A549 (cell line): ENCODE results near the gene KCNA2. TPM values are rescaled to one million over a fixed set of nuclear protein-coding genes. Genes with fewer than 3 reads are reported as not detected.

Experiments used
- ATAC-seq, 2 experiments: fragments of 200-7000 bp in 1 of 2; fragments of >200 bp in 1 of 2; cut with Nextera tagmentation in 1 of 2; cut with Tn5 transposase in 1 of 2; 3 replicates each; pipeline versions ENCODE4 v1.8.0 to v1.9.1; 2018 to 2020; ENCODE audit warnings: mild to moderate bottlenecking in 1 of 2, moderate library complexity in 1 of 2
- CTCF ChIA-PET: fragments of 300-600 bp; sonication (Branson Sonifier 250); formaldehyde crosslinking; extraction: SDS; loops from one replicate; lab custom pipeline; 2021; ENCODE audit warnings: antibody characterized with exemption, inconsistent platforms; lab: Yijun Ruan, JAX
- POLR2A ChIA-PET: fragments of 350-600 bp; formaldehyde crosslinking; extraction: SDS; loops from one replicate; lab custom pipeline; 2021; ENCODE audit warnings: antibody characterized with exemption, inconsistent platforms; lab: Yijun Ruan, JAX
- DNase-seq, 2 experiments: peaks; one replicate each; pipeline versions ENCODE4 v3.0.0 to v3.0.0-alpha.2; 2011 to 2016; ENCODE audit warnings: low read depth in 1 of 2, low spot score in 1 of 2
- FAIRE-seq: peaks from 2 replicates; lab custom pipeline; 2011; peaks lifted over from hg19 to GRCh38; lab: Jason Lieb, UNC
- H3K27ac ChIP-seq, 2 experiments: fragments of >200 bp; sonication (Bioruptor Twin); formaldehyde crosslinking; 3 replicates each; pipeline ENCODE4 v1.5.1; 2016 to 2017
- H3K4me1 ChIP-seq: fragments of >200 bp; sonication (Bioruptor Twin); formaldehyde crosslinking; 3 replicates; pipeline ENCODE4 v1.6.1; 2016
- H3K4me2 ChIP-seq: fragments of >200 bp; sonication (Bioruptor Twin); formaldehyde crosslinking; 3 replicates; pipeline ENCODE4 v1.6.1; 2016
- H3K4me3 ChIP-seq: fragments of >200 bp; sonication (Bioruptor Twin); formaldehyde crosslinking; 3 replicates; pipeline ENCODE4 v1.5.1; 2016
- H3K9me3 ChIP-seq: fragments of >200 bp; sonication (Bioruptor Twin); formaldehyde crosslinking; 3 replicates; pipeline ENCODE4 v1.6.1; 2016
- BHLHE40 ChIP-seq: IDR thresholded peaks from 2 replicates; pipeline ENCODE4 v1.6.1; 2012; ENCODE audit warnings: low read depth, low read length, inconsistent platforms
- CBX2 ChIP-seq: fragments of 200-600 bp; sonication (generic); IDR thresholded peaks from 2 replicates; pipeline ENCODE4 v1.6.1; 2016; ENCODE audit warnings: low read depth, mild to moderate bottlenecking, borderline replicate concordance
- CTCF ChIP-seq: fragments of >200 bp; sonication (Bioruptor Twin); formaldehyde crosslinking; IDR thresholded peaks from 3 replicates; pipeline ENCODE4 v1.5.1; 2016
- E2F6 ChIP-seq: IDR thresholded peaks from 2 replicates; pipeline ENCODE4 v1.6.1; 2012; ENCODE audit warnings: low read depth, borderline replicate concordance
- EHMT2 ChIP-seq: fragments of 200-600 bp; sonication (generic); IDR thresholded peaks from 2 replicates; pipeline ENCODE4 v1.6.1; 2016; ENCODE audit warnings: antibody characterized with exemption, low read depth, mild to moderate bottlenecking, moderate library complexity
- ELK1 ChIP-seq: fragments of 150-350 bp; IDR thresholded peaks from 2 replicates; pipeline ENCODE4 v1.6.1; 2014; ENCODE audit warnings: low read depth, mild to moderate bottlenecking, low read length
- FOSB ChIP-seq: fragments of 250-450 bp; sonication (Bioruptor Pico); IDR thresholded peaks from 2 replicates; pipeline ENCODE4 v1.5.0; 2020; ENCODE audit warnings: mild to moderate bottlenecking, moderate library complexity
- FOSL2 ChIP-seq, 2 experiments: fragments of 450-650 bp in 1 of 2; fragments of >200 bp in 1 of 2; sonication (Bioruptor Twin) in 1 of 2; formaldehyde crosslinking; IDR thresholded peaks; 2 replicates each; pipeline versions ENCODE4 v1.5.0 to v1.6.1; 2016 to 2020; ENCODE audit warnings: mild to moderate bottlenecking in 1 of 2, moderate library complexity in 1 of 2
- GATA3 ChIP-seq: IDR thresholded peaks from 2 replicates; pipeline ENCODE4 v1.6.1; 2012; ENCODE audit warnings: borderline replicate concordance
- HOXB5 ChIP-seq: fragments of 250-450 bp; sonication (Bioruptor Pico); IDR thresholded peaks from 2 replicates; pipeline ENCODE4 v1.5.0; 2020; ENCODE audit warnings: mild to moderate bottlenecking, moderate library complexity
- NPAS2 ChIP-seq: fragments of 250-450 bp; sonication (Bioruptor Pico); IDR thresholded peaks from 2 replicates; pipeline ENCODE4 v1.8.0; 2022; ENCODE audit warnings: mild to moderate bottlenecking, moderate library complexity, borderline replicate concordance
- POLR2A ChIP-seq: IDR thresholded peaks from 2 replicates; pipeline ENCODE4 v1.6.1; 2012; ENCODE audit warnings: mild to moderate bottlenecking, low read length
- POLR2AphosphoS2 ChIP-seq: conservative IDR thresholded peaks from 2 replicates; pipeline ENCODE4 v1.6.1; 2012; ENCODE audit warnings: low read length, improper control_type of control experiment, inconsistent platforms
- RCOR1 ChIP-seq: fragments of 150-350 bp; IDR thresholded peaks from 2 replicates; pipeline ENCODE4 v1.6.1; 2014; ENCODE audit warnings: antibody characterized with exemption, low read length, low read depth
- REST ChIP-seq: fragments of 200-600 bp; sonication (generic); IDR thresholded peaks from 2 replicates; pipeline ENCODE4 v1.6.1; 2016; ENCODE audit warnings: antibody characterized with exemption, mild to moderate bottlenecking, moderate library complexity
- SMC3 ChIP-seq: fragments of >200 bp; sonication (Bioruptor Twin); formaldehyde crosslinking; IDR thresholded peaks from 3 replicates; pipeline ENCODE4 v1.6.1; 2018; ENCODE audit warnings: inconsistent platforms
- TP53 ChIP-seq: fragments of 250-450 bp; sonication (Bioruptor Pico); IDR thresholded peaks from 2 replicates; pipeline ENCODE4 v1.5.0; 2021; ENCODE audit warnings: mild to moderate bottlenecking, moderate library complexity
- ZC3H11A ChIP-seq: fragments of 450-650 bp; IDR thresholded peaks from 2 replicates; pipeline ENCODE4 v1.6.1; 2014; ENCODE audit warnings: antibody characterized with exemption, mild to moderate bottlenecking
- ZFP36 ChIP-seq: fragments of 450-650 bp; IDR thresholded peaks from 2 replicates; pipeline ENCODE4 v1.6.1; 2014; ENCODE audit warnings: borderline replicate concordance; ENCODE audit not compliant: partially characterized antibody
- WGBS: methylation state at CpG from one replicate; pipeline ENCODE4 v1.1.6; 2017; ENCODE audit errors: missing lambda C conversion rate; 5-methylcytosine and 5-hydroxymethylcytosine counted together
- polyA plus RNA-seq, 4 experiments: library from polyadenylated mRNA; depleted of rRNA in 3 of 4; stranded (reverse); fragments of >200 nt; fragmentation: RNase III in 1 of 4; extraction: RNeasy Plus Mini Kit Qiagen cat#74134 plus additional on column Dnase treatment in 1 of 4; gene quantifications; 2 replicates in 3 of 4; 3 replicates in 1 of 4; pipeline ENCODE4 v1.2.3, GENCODE V29; 2011 to 2017

The KCNA2 gene
- polyA plus RNA-seq, 2 of the 4 experiments (the other 2 are of a cell fraction), result 0.04 to 0.05 TPM

- TF ChIP-seq REST, result no peak
- TF ChIP-seq HOXB5 (CRISPR knock-in tag), result no peak
- no peak for TF ChIP-seq EHMT2
These were observed 10.8 kb downstream of the KCNA2 start (continued) for GRCh38 chr1:110595353-110595710.

GRCh38 chr1:110594456-110595352, 11.5 kb downstream of the KCNA2 start:
- no peaks in the 10 kb centered on the region for H3K4me1 ChIP-seq
- no peak overlapping the region for H3K27ac ChIP-seq
- no peak for DNase-seq
- no peak for TF ChIP-seq TP53 (CRISPR knock-in tag)
- no peak for TF ChIP-seq GATA3
- TF ChIP-seq BHLHE40, result no peak
- TF ChIP-seq FOSB (CRISPR knock-in tag), result no peak
- TF ChIP-seq POLR2A, result no peak
- TF ChIP-seq POLR2AphosphoS2, result no peak
- TF ChIP-seq CBX2, result no peak
- TF ChIP-seq FOSL2 (IDR thresholded peaks at IDR 0.05), result no peak
- TF ChIP-seq FOSL2 (CRISPR knock-in tag; IDR thresholded peaks at IDR 0.05), result no peak
- no peak for TF ChIP-seq ELK1
- TF ChIP-seq SMC3, result no peak
- TF ChIP-seq E2F6, result no peak
- no peak for TF ChIP-seq ZC3H11A
- no peak for TF ChIP-seq NPAS2 (CRISPR knock-in tag)
- TF ChIP-seq CTCF, result no peak
- TF ChIP-seq RCOR1, result no peak
- TF ChIP-seq ZFP36, result no peak
- TF ChIP-seq, all 56 proteins: peak for 0
- FAIRE-seq, result no peak
- Histone ChIP-seq H3K4me3 (no peak overlapping the region), H3K4me2 (no peak overlapping the region), H3K9me3 (no peaks in the 10 kb centered on the region)
- POLR2A ChIA-PET, result no interaction called here
- CTCF ChIA-PET, result interaction anchor here (0.8 to 2.6 kb wide), 4 partner anchors 11 to 171 kb away, joined by 3 to 7 read pairs (median 5); partner anchors contain the start of gene KCNA2
- 29% methylated on average over 7 of the region's 7 CpGs for WGBS
- no peak for ATAC-seq
